ENCODE results near the gene EIF2AK2.

The EIF2AK2 gene

DNA sequence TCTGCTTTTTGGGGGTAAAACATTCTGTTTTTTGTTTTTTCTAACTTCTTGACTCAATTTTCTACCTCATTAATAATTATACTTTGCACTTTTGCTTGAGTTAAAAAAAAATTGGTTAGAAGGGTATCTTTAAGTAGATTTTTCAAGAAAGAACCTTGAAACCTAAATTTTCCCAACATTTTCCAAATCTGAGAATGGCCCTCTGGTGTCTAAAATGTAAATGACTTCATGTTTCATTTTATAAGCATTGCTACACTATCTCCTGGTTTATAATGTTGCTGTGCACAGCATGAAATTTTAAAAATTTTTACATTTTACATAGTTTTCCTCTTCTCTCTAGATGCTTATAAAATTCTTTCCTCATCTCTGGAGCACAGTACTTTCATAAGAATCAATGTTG is 14.2 kb downstream of the EIF2AK2 start:
- Histone ChIP-seq H3F3A (ENCODE audit: low read depth) (no peaks in the 10 kb centered on the region), H3K4me3 (ENCODE audit: low read length, poor library complexity, severe bottlenecking) (no peak overlapping the region), H3K4me1 (ENCODE audit: insufficient read depth, low read length, poor library complexity, severe bottlenecking) (no peaks in the 10 kb centered on the region), H3K9me2 (replicated peaks; ENCODE audit: low read depth, low read length) (no peaks in the 10 kb centered on the region), H3K9me3 (ENCODE audit: insufficient read depth, low read depth, low read length) (no peaks in the 10 kb centered on the region), H3K4me2 (ENCODE audit: low read depth, low read length, poor library complexity, severe bottlenecking) (no peak overlapping the region), H3K9ac (ENCODE audit: low read depth, low read length, poor library complexity, severe bottlenecking) (no peak overlapping the region), H3K79me2 (ENCODE audit: insufficient read depth, low read length) (no peaks in the 10 kb centered on the region), H4K20me1 (ENCODE audit: insufficient read depth, low read length, poor library complexity, severe bottlenecking) (no peaks in the 10 kb centered on the region), H3K36me3 (ENCODE audit: insufficient read depth, low read length) (peaks cover 36% of the 10 kb centered on the region; the same call in 1 of the 2 replicates), H2AFZ (ENCODE audit: low read length) (no peak overlapping the region), H3K27me3 (ENCODE audit: insufficient read depth, low read length, poor library complexity, severe bottlenecking) (no peaks in the 10 kb centered on the region)
- no peak for TF ChIP-seq EZH2phosphoT487 (IDR thresholded peaks at IDR 0.05; ENCODE audit: borderline replicate concordance)
- TF ChIP-seq, protein P1, sequence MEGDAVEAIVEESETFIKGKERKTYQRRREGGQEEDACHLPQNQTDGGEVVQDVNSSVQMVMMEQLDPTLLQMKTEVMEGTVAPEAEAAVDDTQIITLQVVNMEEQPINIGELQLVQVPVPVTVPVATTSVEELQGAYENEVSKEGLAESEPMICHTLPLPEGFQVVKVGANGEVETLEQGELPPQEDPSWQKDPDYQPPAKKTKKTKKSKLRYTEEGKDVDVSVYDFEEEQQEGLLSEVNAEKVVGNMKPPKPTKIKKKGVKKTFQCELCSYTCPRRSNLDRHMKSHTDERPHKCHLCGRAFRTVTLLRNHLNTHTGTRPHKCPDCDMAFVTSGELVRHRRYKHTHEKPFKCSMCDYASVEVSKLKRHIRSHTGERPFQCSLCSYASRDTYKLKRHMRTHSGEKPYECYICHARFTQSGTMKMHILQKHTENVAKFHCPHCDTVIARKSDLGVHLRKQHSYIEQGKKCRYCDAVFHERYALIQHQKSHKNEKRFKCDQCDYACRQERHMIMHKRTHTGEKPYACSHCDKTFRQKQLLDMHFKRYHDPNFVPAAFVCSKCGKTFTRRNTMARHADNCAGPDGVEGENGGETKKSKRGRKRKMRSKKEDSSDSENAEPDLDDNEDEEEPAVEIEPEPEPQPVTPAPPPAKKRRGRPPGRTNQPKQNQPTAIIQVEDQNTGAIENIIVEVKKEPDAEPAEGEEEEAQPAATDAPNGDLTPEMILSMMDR (conservative IDR thresholded peaks at IDR 0.05; ENCODE audit: low read length) = no peak

DNA sequence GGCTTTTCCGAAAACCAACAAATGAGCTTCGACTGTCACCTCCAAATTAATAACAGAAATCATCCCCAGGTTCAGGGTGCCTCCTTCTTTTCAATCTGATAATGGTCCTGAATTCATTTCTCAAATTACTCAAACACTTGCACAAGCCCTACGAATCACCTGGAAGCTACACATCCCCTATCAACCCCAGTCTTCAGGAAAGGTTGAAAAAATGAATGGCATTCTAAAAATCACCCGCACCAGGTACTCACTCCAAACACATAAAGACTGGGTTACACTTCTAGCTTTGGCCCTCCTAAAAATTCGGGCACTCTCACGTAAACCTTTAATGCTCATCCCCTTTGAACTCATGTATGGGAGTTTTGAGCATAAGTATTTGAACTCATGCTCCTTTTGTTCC is 23.9 kb downstream of the EIF2AK2 start:
- H3K4me2 ChIP-seq (ENCODE audit: low read depth, low read length, poor library complexity, severe bottlenecking) = no peak overlapping the region
- H2AFZ ChIP-seq (ENCODE audit: low read length) = no peak overlapping the region
- H3K27me3 ChIP-seq (ENCODE audit: insufficient read depth, low read length, poor library complexity, severe bottlenecking) = no peaks in the 10 kb centered on the region
- H4K20me1 ChIP-seq (ENCODE audit: insufficient read depth, low read length, poor library complexity, severe bottlenecking) = no peaks in the 10 kb centered on the region
- H3K9ac ChIP-seq (ENCODE audit: low read depth, low read length, poor library complexity, severe bottlenecking) = no peak overlapping the region
- no peaks in the 10 kb centered on the region for H3K4me1 ChIP-seq (ENCODE audit: insufficient read depth, low read length, poor library complexity, severe bottlenecking)
- no peaks in the 10 kb centered on the region for H3K9me2 ChIP-seq (replicated peaks; ENCODE audit: low read depth, low read length)
- H3K36me3 ChIP-seq (ENCODE audit: insufficient read depth, low read length) = peaks cover 64% of the 10 kb centered on the region; the same call in 1 of the 2 replicates
- no peak overlapping the region for H3K4me3 ChIP-seq (ENCODE audit: low read length, poor library complexity, severe bottlenecking)
- no peak for TF ChIP-seq EZH2phosphoT487 (IDR thresholded peaks at IDR 0.05; ENCODE audit: borderline replicate concordance)
- TF ChIP-seq, protein P1 (conservative IDR thresholded peaks at IDR 0.05; ENCODE audit: low read length) = no peak
- no peaks in the 10 kb centered on the region; the same call in 1 of the 2 replicates for H3K79me2 ChIP-seq (ENCODE audit: insufficient read depth, low read length)
- H3K9me3 ChIP-seq (ENCODE audit: insufficient read depth, low read depth, low read length) = no peaks in the 10 kb centered on the region
- no peaks in the 10 kb centered on the region for H3F3A ChIP-seq (ENCODE audit: low read depth)

DNA sequence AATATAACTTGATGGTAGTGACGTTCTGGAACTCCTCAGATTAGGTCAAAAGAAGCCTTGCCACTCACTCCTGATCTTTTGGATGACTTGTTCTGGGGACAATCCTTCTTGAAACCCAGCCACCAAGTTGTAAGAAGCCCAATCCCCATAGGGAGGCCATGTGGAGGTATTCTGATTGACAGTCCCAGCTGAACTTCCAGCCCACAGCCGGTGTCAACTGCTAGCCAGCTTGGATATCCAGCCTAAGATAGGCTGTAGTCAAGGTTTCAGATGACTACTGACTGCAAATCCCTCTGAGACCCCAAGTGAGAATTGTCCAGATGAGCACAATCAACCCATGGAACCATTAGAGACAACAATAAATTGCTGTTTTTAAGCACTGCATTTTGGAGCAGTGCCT is 31.4 kb downstream of the EIF2AK2 start:
- peaks cover 47% of the 10 kb centered on the region; the same call in 1 of the 2 replicates for H3K36me3 ChIP-seq (ENCODE audit: insufficient read depth, low read length)
- no peaks in the 10 kb centered on the region for H3K9me2 ChIP-seq (replicated peaks; ENCODE audit: low read depth, low read length)
- no peaks in the 10 kb centered on the region for H3K9me3 ChIP-seq (ENCODE audit: insufficient read depth, low read depth, low read length)
- no peaks in the 10 kb centered on the region for H3K27me3 ChIP-seq (ENCODE audit: insufficient read depth, low read length, poor library complexity, severe bottlenecking)
- no peaks in the 10 kb centered on the region for H3K4me1 ChIP-seq (ENCODE audit: insufficient read depth, low read length, poor library complexity, severe bottlenecking)
- H3K79me2 ChIP-seq (ENCODE audit: insufficient read depth, low read length) = no peaks in the 10 kb centered on the region; the same call in 1 of the 2 replicates
- no peaks in the 10 kb centered on the region for H3F3A ChIP-seq (ENCODE audit: low read depth)
- H4K20me1 ChIP-seq (ENCODE audit: insufficient read depth, low read length, poor library complexity, severe bottlenecking) = no peaks in the 10 kb centered on the region
- H2AFZ ChIP-seq (ENCODE audit: low read length) = no peak overlapping the region
- no peak overlapping the region for H3K9ac ChIP-seq (ENCODE audit: low read depth, low read length, poor library complexity, severe bottlenecking)
- no peak overlapping the region for H3K4me3 ChIP-seq (ENCODE audit: low read length, poor library complexity, severe bottlenecking)
- H3K4me2 ChIP-seq (ENCODE audit: low read depth, low read length, poor library complexity, severe bottlenecking) = no peak overlapping the region
- TF ChIP-seq, protein P1 (conservative IDR thresholded peaks at IDR 0.05; ENCODE audit: low read length) = no peak
- no peak for TF ChIP-seq EZH2phosphoT487 (IDR thresholded peaks at IDR 0.05; ENCODE audit: borderline replicate concordance)
